GM21367 (cell line): ENCODE data around the gene GHR.

Experiments used
- ATAC-seq: cut with Tn5 transposase; IDR thresholded peaks from one replicate; pipeline ENCODE4 v1.9.1; 2021; ENCODE audit not compliant: unreplicated experiment

Gene GHR

DNA sequence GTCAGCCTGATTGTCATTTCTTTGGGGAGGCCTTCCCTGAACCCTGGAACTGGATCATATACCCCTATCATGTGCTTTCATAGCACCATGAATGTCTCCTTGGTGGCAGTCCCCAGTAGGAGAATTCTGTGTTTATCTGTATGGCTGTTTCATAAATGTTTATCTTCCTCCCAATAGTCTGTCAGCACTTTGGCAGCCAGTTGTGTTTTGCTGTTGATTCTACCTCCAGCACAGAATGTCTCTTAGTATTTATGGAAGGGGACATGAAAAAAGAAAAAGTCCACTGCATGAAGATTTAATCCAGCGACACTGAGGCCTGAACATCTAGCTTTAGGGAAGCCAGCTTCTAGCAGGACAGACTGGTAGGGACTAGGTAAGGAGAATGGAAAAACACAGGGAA, 38.3 kb downstream of the GHR start:
- ATAC-seq = no peak

DNA sequence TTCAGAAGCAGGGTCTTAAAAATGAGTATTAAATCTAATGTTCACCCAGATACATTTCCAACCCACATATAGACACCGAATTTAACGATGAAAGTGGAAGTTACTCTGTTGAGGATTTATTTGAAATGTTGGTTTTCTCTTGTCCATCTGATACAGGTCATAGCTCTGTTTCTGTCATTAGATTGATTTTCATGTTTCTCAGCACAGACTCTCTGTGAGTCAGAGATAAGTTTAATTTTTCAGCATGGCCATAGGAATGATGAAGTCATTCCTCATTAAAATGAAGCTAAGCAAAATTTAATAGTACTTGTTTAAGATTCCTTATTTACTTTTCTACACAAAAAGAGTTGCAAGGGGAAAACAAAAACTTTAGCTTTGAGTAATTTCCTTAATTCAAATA, 38.8 kb downstream of the GHR start:
- ATAC-seq = no peak

DNA sequence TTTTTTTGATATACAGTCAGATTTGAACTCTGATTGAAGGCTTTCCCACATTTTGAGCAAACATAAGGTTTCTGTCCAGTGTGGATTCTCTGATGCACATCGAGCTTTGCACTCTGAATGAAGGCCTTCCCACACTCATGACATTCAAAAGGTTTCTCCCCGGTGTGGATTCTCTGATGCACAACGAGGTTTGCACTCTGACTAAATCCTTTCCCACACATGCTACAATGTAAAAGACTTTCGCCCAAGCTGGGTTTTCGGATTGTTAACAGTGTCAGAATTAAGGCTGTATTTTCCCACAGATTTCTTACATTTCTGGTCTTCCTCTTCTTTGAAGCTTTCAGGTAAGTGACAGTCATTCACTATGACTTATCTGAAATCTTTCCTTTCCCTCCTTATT, 44.3 kb downstream of the GHR start:
- ATAC-seq = no peak

DNA sequence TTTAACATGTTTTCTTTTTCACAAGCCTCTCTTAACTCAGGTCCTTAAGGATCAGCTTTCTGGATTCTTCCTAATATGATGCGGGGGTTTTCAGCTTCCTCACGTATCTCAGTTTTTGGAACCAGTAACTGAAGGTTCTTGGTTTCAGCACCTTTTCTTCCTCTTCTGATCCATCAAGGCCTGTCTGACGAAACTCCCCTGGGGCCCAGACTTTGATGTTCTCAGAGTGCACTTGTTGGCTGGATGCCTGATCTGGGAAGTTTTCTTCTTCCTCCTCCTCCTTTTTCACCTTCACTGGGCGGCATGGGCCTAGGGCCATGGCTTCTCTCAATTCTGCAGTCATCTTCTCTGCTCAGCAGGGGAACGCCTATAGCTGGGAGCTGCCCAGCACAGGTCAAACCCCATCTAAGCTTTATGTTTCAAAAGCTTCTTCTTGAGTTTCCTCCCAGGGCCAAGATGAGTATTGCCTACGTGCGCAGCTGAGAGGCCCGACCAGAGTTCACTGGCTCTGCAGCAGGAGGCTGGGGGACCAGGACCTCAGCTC, 44.8 kb downstream of the GHR start:
- no peak for ATAC-seq

DNA sequence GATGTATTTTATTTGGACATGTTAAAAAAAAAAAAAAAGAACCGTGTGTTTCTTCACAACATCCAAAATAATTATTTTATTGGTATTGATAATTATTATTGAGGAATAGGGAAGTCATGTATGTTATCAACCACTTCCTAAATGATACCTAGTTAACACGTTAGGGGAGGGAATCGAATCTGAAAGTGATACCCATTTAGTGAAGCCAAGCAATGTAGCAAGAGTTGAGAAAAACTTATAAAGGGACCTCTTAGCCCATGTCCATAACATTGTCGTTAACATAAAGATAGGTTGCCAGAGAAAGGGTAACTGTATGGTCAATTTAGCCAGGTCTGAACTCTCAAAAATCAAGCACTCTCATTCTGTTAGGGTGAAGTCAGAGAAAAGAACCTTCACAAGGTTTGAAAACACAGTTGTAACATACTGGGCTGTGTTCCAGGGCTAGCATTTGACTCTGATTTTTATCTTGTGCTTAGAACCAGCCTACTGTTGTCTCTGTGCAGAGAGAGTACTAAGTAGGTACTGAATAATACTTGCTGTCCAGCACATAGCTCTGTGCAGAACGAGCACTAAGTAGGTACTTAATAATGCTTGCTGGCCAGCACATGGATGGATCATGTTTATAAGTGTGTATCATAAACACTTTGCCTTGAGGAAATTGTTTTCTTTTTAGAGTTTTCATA, 60.4 kb downstream of the GHR start:
- ATAC-seq = peak; percentile 86

DNA sequence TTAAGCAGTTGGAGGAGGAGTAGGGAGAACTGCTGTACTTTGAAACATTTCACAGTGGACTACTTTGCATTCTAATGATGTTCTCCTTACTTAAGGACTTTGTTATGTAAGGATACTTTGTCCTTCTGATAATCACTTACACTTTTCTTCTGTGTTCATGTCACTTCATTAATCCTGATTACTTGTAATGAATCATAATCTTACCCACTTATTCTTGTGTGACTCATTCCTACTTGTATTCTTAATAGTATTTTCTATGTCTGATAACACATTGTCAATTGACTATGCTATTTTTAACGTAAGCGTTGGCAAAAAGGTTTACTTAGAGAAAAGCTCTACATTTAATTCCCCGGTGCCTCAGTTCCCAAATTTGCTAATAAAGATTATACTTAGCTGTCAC, 63.8 kb downstream of the GHR start:
- ATAC-seq = no peak

DNA sequence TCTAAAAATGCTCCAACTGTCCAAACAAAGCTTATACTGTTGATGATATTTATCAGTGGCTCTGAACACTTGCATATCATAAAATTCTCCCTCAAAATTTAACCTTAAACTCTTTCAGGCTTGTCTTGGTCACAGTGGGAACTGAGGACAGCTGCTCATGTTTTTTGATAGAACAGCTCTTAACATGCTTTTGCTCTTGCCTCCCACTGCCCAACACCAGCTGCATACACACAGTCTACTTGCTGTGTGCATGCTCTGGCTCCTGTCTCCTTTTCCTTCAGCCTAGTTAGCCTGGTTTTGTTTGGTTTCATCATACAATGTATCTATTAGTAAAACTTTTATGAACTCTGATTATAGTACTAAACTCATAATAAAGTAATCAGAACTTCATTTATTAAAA, 64.6 kb downstream of the GHR start:
- no peak for ATAC-seq

DNA sequence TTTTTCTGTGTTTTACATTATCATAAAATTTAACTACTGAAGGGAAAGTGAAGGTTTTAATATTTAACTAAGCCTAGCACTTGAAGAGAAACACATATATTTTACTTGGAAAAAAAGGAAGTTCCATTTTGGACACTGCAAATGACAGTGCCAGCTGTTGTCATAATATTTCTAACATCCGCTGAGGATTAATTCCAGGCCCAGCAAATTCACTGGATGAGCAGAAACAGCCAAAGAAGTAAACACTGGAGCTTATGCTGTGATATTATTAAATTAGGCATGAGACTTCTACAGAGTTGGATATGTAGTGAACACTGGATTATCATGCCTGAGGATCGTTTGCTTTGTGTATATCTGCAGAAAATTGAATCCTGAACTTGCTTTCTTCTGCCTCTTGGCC, 67.6 kb downstream of the GHR start:
- ATAC-seq = no peak

DNA sequence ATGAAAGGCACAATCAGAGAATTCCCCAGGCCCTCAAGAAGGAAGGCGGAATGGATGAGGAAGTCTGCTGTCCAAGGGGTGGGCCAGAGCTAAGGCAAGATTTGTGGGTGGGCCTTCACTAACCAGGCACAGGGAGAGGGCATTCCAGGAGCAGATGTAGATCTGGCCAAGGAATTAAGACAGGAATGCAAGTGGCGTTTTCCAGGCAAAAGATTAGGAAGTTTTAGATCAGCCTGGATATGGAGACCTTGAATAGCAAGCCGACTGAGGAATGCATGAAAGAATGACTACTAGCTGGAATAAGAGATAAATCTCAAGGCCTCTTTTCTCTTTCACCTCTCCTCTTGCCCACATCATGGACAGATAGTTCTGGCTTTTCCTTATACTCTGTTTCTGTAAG, 68.5 kb downstream of the GHR start:
- ATAC-seq = no peak

DNA sequence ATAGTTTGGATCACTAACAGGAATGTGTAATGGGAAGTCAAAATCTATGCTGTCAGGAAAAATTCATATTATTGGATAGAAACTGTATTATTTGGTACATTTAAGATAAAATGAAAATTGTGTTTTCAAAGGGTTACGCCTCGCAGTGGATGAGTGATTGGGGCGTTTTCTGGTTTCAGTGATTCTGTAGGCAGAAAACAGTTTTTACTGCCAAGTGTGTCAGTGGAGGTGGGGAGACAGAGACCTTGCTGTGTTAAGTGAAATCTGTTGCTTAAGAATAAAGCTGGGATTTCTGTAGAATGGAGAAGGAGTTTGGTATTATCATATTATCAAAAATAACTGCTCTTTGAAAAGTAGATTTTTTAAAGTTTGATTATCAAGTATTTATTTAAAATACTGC, 69.7 kb downstream of the GHR start:
- ATAC-seq = no peak

DNA sequence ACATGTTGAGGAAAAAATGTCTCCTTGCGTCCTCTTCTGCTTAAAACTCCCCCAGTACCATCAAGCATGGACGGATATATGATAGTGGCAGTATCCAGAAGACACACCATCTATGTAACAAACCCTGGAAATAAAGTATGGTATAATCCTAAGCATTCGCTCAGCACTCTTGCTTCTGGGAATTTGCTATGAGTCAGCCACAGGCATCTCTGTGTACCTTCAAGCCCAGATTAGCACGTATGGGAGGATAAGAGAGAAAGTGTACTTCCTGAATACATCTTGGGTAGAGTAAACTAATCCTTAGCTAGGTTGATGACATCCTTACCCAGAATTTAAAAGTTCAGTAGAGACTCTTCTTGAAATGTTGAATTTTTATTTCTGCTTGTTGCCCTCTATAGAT, 71.2 kb downstream of the GHR start:
- no peak for ATAC-seq

DNA sequence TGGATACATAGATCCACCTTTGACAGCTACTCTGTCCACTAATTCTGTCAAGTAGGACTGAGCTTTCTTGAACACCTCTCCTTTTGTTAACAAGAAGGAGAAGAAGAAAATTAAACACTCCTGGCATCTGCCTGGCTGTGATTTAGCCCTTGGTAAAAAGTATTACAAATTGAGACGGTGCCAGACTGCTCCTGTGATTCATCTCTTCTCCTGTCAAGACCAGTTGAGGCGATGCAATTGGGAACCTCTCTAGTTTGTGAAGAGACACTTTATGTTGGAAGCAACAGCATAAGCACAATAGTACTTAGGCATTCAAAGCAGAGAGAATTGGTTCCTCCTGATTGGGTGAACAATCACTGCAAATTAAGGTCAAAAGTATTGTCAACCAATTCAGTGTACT, 72.7 kb downstream of the GHR start:
- no peak for ATAC-seq

DNA sequence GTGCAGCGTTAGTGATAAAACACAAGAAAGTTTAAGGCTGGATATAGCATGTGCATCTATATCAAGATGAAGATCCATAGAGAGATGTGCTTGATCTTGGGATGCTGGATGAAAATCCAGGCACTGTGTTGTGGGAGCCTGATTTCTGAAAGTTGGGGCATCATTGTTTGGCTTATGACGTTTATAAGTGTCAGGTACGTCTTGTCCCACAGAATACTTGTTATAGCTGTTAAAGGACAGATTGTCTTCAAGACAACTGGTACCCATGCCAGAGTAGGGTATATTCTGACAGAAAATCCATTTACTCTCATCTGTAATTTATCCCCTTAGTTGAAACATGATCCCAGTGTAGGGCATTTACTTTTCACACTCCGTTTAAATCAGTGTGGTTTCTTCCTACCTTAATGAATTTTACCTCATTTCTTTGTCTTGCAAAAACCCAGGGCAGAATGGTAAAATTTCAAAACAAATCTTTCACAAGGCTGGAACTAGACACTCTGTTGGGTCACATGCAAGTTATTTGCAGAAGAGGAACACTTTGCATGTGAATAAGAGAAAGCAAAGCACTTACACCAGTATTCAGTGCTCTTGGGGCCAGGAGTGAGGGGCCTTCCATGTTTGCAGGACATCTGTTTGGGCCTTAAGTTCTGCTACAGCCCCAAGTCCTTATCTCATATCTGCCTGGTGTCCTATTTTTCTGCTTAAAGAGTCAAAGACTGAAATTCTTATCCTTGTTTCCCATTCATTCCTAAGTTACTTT, 73.3 kb downstream of the GHR start:
- ATAC-seq = no peak

DNA sequence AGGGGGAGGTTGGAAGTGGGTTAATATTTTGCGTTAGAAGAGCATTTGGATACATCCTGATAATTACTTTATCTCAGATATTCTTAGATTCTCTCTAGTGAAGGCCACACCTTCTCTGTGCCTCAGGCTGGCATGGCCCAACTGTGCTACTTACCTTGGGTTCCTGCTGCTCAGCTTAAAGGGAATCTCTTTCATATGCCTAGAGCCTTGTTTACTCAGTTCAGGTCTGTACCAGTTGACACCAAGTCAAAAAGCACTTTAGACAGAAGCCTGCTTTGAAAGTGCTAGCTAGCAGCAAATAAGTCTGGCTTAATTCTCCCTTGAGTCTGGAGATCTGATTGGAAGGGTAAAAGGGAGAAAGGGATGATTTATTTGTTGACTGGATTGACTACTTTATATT, 74.8 kb downstream of the GHR start:
- ATAC-seq = no peak

DNA sequence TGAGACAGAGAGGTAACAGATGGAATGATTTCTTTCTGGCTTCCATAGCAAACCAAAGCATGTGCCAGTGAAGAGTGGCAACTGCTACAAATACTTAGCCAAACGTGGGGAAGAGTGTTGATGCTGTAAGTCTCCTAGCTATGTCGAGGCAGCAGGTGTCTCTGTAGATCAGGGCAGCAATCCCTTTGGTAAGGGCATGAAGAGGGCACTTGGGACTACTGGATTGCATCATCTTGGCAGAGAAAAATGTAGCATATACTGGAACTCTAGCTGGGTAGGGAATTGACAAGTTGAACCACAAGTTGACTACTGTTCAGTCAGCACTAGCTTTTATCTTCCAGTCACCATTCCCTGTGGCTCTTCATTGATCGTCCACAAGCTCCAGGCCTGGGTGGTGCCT, 75.8 kb downstream of the GHR start:
- no peak for ATAC-seq

DNA sequence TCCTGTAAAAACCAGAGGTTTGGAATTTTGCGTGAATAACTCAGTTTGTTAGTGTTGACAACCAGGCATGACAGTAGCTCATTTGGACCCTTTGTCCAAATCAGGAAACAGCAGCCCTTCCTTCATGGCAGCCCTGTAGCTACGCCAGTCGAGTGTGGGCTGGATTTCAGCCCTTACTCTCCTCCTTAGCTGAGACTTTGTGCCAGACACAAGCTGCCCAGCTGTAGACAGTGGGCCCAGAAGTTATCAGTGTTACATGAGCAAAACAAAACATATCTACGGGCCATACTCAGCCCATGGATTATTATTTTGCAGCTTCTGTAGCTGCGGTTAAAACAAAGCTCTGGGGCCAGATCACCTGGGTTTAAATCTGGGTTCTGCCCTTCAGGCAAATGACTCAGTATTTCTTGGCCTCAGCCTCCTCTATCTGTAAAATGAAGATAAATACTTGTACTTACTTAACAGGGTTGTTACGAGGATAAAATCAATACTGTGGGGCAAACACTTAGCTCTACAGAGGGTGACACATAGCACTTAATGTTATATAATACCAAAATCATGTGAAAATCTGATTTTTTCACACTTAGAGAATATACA, 76.9 kb downstream of the GHR start:
- ATAC-seq = no peak

DNA sequence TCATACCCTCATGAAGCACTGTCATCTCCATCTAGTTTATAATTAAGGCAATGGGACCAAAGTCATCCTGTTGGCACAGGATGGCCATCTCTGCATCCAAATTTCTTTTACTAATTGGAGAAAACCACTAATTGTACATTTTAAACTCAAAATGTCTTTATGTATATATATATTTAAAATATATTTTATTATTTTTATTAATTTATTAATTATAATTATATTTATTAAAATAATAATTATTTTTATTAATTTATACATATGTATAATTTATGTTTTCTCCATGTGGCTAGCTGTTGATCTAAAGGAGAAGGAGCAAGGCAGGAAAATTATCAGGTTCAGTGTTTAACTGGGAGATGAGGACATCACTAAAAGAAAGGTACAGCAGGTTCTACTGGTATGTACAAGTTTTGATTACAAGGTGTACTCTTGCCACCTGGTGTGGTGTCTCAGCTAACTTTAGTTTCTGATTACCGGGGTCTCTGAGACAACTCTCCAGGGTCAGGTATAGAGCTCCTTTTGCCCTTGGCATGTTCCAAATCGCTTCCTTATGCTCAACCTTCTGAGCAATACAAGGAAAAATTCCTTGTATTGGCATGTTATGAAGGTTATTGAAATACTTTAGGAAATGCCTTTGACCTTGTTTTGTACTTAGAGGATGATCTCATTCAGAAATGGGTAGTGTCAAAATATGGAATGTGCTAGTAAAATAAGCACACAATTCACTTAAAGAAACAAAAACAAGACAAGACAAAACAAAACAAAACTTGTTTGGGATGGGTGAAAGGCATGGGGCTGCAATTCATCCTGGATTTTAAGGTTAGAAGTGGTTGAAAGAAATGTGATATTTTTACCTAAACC, 79.6 kb downstream of the GHR start:
- no peak for ATAC-seq

DNA sequence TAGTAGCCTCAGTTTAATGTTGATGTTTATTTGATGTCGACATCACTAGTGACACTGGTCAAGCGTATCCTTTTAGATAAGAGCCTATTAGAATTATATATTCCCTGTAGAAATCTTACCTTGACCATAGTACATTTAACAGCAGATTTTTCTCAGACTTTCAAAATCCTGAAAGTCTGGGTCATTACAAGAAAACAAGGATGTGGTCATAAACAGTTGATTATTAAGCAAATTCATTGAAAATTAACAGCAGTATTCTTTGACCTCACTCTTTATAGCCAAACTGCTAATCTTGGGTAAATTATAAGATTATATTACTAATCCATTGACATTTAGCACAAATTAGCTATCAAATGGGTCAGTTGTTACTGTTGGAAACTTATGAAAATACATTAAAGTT, 83.4 kb downstream of the GHR start:
- ATAC-seq = no peak

DNA sequence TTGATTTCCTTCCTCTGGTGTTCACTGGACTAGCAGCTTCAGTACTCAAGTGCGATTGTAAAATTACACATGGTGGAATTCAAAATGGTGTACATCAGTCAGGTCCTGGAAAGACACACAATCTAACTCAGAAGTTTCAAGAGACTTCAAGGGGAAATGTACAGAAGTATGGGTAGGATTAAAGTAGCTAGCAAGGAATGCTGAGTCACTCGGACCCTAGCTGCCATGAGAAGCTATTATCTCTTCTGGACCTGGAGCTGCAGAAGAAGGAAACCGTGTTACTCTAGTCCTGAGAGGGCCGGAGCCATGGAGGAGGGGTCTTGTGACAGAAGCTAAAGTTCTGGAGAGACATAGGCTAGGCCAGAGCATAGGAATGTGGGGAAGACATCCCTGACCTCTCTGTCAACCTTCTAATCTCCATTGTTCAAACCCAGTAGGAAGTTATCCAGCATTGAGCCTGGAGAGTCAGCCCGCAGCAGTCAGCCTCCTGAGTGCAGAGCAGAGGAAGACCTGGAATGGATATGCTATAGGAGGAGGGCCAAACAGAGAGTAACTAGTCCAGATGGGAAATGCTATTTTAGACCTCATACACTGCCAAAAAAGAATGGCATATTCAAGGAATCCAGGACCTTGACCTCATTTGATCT, 84.3 kb downstream of the GHR start:
- no peak for ATAC-seq

DNA sequence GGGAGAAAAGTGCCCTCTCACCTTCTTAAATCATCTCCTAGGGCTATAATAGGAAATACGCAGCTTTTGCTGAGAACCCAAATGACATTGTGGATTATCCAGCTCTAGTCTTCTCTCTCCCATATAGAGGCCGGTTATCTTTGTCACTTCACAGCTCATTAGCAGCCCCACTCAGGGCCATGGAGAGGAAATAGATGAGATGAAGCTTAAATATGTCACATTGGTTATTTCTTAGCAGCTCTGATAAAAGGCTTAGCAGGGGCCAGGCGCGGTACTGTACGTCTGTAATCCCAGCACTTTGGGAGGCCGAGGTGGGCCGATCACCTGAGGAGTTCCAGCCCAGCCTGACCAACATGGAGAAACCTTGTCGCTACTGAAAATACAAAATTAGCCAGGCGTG, 90.0 kb downstream of the GHR start:
- no peak for ATAC-seq

DNA sequence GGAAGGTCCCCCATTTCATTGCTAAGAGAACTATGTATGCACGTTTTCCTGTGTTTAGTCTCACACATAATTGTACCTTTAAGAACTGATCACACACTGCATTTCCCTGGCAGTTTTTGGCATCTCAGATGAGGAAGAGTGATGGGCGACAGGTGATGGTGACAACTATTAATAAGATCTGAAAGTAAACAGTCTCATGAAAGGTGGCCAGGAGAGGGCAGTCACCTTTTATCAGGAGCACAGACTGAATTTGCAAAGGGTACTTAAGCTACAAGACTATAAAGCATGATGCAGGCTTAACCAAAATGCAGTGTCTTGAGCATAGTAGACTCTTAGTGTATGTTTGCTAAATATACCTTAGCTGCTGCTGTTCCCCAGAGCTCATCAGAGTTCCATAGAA, 91.5 kb downstream of the GHR start:
- ATAC-seq = no peak
